Thyroid gland (tissue), 4 donors: Measurements from ENCODE around the gene ZNF423. TPM values are rescaled to one million over a fixed set of nuclear protein-coding genes. Genes with fewer than 3 reads are reported as not detected.
"Not testable (repeated sequence)": the region's sequence is repeated elsewhere in the genome, so short reads cannot be mapped to it uniquely, and the experiment has no call there.

Experiments used
- DNase-seq, 2 donors: peaks; one replicate each; pipeline ENCODE4 v3.0.0-alpha.2; 2019
- H3K27ac ChIP-seq, 3 donors: fragments of 200-600 bp; sonication (generic); 1 replicate in 2 of 3; 2 replicates in 1 of 3; pipeline ENCODE4 v1.5.1; 2016 to 2019; ENCODE audit warnings: mild to moderate bottlenecking in 1 of 3, moderate library complexity in 1 of 3
- H3K27me3 ChIP-seq: fragments of 200-600 bp; sonication (generic); one replicate; pipeline ENCODE4 v1.5.1; 2019
- H3K36me3 ChIP-seq, 2 donors: fragments of 200-600 bp; sonication (generic); one replicate each; pipeline ENCODE4 v1.5.1; 2016 to 2019
- H3K4me1 ChIP-seq, 2 donors: fragments of 200-600 bp; sonication (generic); one replicate each; pipeline ENCODE4 v1.5.1; 2017 to 2019
- H3K4me3 ChIP-seq, 3 donors: fragments of 200-600 bp; sonication (generic); replicated peaks in 1 of 3; 1 replicate in 2 of 3; 2 replicates in 1 of 3; pipeline ENCODE4 v1.5.1; 2016; ENCODE audit warnings: mild to moderate bottlenecking in 1 of 3
- H3K9me3 ChIP-seq: fragments of 200-600 bp; sonication (generic); one replicate; pipeline ENCODE4 v1.5.1; 2017
- CTCF ChIP-seq, 6 experiments: fragments of 200-600 bp in 3 of 6; fragments of 450-650 bp in 3 of 6; sonication (generic) in 3 of 6; IDR thresholded peaks; one replicate each; pipeline ENCODE4 v1.5.1; 2016 to 2019; ENCODE audit warnings: antibody characterized with exemption in 6 of 6, mild to moderate bottlenecking in 2 of 6, inconsistent platforms in 1 of 6, moderate library complexity in 1 of 6
- POLR2A ChIP-seq, 2 donors: fragments of 450-650 bp; IDR thresholded peaks; one replicate each; pipeline ENCODE4 v1.6.1; 2017; ENCODE audit warnings: antibody characterized with exemption in 2 of 2, mild to moderate bottlenecking in 2 of 2, moderate library complexity in 1 of 2
- WGBS, 2 donors: methylation state at CpG; one replicate each; pipeline ENCODE4 v1.1.5; 2017; 5-methylcytosine and 5-hydroxymethylcytosine counted together
- intact Hi-C: fragments of 100-400 bp; cut with DNase I; formaldehyde crosslinking; loops from one replicate; pipeline ENCODE4 v1.15.1; 2023
- total RNA-seq, 4 donors: library from RNA; depleted of rRNA; stranded (reverse); fragments of >200 nt; gene quantifications; one replicate each; pipeline ENCODE4 v1.2.3, GENCODE V29; 2016

ZNF423 gene
- total RNA-seq, 4 donors from 2014 or later: 7.4 to 10.0 (median 8.5) TPM

- 79 to 82% methylated on average over 8 of the region's 8 CpGs for WGBS, 2 donors
- no peak for TF ChIP-seq CTCF (IDR thresholded peaks at IDR 0.05)
- no peak for TF ChIP-seq POLR2A (IDR thresholded peaks at IDR 0.05)
- Histone ChIP-seq H3K4me1 (no peaks in the 10 kb centered on the region), H3K36me3 (no peaks in the 10 kb centered on the region), H3K4me3 (no peak overlapping the region), H3K27ac (no peak overlapping the region), H3K27me3 (no peaks in the 10 kb centered on the region), H3K9me3 (no peaks in the 10 kb centered on the region)
- no peak for DNase-seq
- intact Hi-C loops: no loop called here
These were observed 168.4 kb downstream of the ZNF423 start for GRCh38 chr16:49687476-49688002.

- no peak overlapping the region for H3K27ac ChIP-seq
- DNase-seq: no peak
- intact Hi-C loops: no loop called here
- 92 to 93% methylated on average over 6 to 9 of the region's 10 CpGs for WGBS, 2 donors
- no peaks in the 10 kb centered on the region for H3K4me1 ChIP-seq
- no peak for TF ChIP-seq CTCF (IDR thresholded peaks at IDR 0.05)
- no peak for TF ChIP-seq POLR2A (IDR thresholded peaks at IDR 0.05)
- no peaks in the 10 kb centered on the region for H3K27me3 ChIP-seq
- H3K4me3 ChIP-seq: no peak overlapping the region
- no peaks in the 10 kb centered on the region for H3K9me3 ChIP-seq
- no peaks in the 10 kb centered on the region for H3K36me3 ChIP-seq
These were observed 171.2 kb downstream of the ZNF423 start for GRCh38 chr16:49684696-49685095.

- no peaks in the 10 kb centered on the region for H3K9me3 ChIP-seq
- H3K4me1 ChIP-seq: no peaks in the 10 kb centered on the region
- no peak for TF ChIP-seq POLR2A (IDR thresholded peaks at IDR 0.05)
- no peak for TF ChIP-seq CTCF (IDR thresholded peaks at IDR 0.05)
- H3K36me3 ChIP-seq: no peaks in the 10 kb centered on the region
- intact Hi-C loops: no loop called here
- DNase-seq: no peak
- WGBS, 2 donors: 88 to 96% methylated on average over 6 to 16 of the region's 16 CpGs
- no peaks in the 10 kb centered on the region for H3K27me3 ChIP-seq
- no peak overlapping the region for H3K4me3 ChIP-seq
- no peak overlapping the region for H3K27ac ChIP-seq
These were observed 173.2 kb downstream of the ZNF423 start for GRCh38 chr16:49682577-49683165.

GRCh38 chr16:49681217-49681883, 174.6 kb downstream of the ZNF423 start:
- no peak for TF ChIP-seq POLR2A (IDR thresholded peaks at IDR 0.05)
- no peak for TF ChIP-seq CTCF (IDR thresholded peaks at IDR 0.05)
- H3K9me3 ChIP-seq: no peaks in the 10 kb centered on the region
- no peak for DNase-seq
- WGBS, 2 donors: 91 to 96% methylated on average over 9 of the region's 9 CpGs
- H3K27ac ChIP-seq: no peak overlapping the region
- H3K4me1 ChIP-seq: no peaks in the 10 kb centered on the region
- intact Hi-C loops: no loop called here
- H3K36me3 ChIP-seq: no peaks in the 10 kb centered on the region
- H3K27me3 ChIP-seq: no peaks in the 10 kb centered on the region
- no peak overlapping the region for H3K4me3 ChIP-seq

- H3K27ac ChIP-seq: no peak overlapping the region
- H3K9me3 ChIP-seq: no peaks in the 10 kb centered on the region
- DNase-seq: no peak
- TF ChIP-seq POLR2A (IDR thresholded peaks at IDR 0.05): no peak
- no peak for TF ChIP-seq CTCF (IDR thresholded peaks at IDR 0.05)
- H3K4me1 ChIP-seq: no peaks in the 10 kb centered on the region
- WGBS, 2 donors: 89 to 100% methylated on average over 1 to 6 of the region's 7 CpGs
- no peaks in the 10 kb centered on the region for H3K36me3 ChIP-seq
- no peak overlapping the region for H3K4me3 ChIP-seq
- no peaks in the 10 kb centered on the region for H3K27me3 ChIP-seq
- intact Hi-C loops: no loop called here
These were observed 176.8 kb downstream of the ZNF423 start for GRCh38 chr16:49679095-49679494.

- H3K27me3 ChIP-seq, H3K4me3 ChIP-seq, H3K4me1 ChIP-seq, H3K9me3 ChIP-seq, H3K27ac ChIP-seq, H3K36me3 ChIP-seq, intact Hi-C loops, DNase-seq: not testable (repeated sequence)
- WGBS, 2 donors: 90 to 96% methylated on average over 6 of the region's 6 CpGs
These were observed 178.3 kb downstream of the ZNF423 start for GRCh38 chr16:49677661-49678060.
